Measurements from ENCODE around the gene HMX2.

GRCh38 chr10:123164319-123164718 lies 16.4 kb downstream of the HMX2 start:
- TF ChIP-seq CTCF (IDR thresholded peaks at IDR 0.05) (no peak), REST (IDR thresholded peaks at IDR 0.05; ENCODE audit: insufficient read depth in 1 of 2, low read depth in 2 of 2, low read length in 1 of 2) (no peak), POLR2AphosphoS5 (IDR thresholded peaks at IDR 0.05; ENCODE audit: low read depth, low read length) (no peak), SIN3A (IDR thresholded peaks at IDR 0.05; ENCODE audit: borderline replicate concordance, insufficient read depth, low read depth, low read length) (no peak)

Measured in Panc1 (cell line).